Measurements from ENCODE around the gene BEAN1.

Gene BEAN1

DNA sequence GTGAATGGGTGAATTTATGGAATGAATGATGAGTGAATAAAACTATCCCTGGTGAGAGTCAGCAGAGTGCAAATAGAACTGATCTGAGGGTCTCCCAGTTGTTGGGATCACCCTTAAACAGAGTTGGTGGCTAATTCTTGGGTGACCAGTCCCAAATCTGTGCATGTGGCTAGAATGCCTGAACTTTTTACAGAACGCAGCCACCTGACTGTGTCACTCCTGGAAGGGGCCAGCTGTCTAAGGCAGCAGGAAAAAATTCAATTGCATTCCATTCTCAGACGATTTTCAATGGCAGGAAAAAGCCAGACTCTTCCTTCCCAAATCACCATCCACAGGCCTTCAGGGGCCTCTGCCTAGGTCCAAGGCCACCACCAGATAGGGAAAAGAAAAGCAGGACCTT is 43.5 kb downstream of the BEAN1 start:
- no peak for DNase-seq (ENCODE audit: low spot score)

DNA sequence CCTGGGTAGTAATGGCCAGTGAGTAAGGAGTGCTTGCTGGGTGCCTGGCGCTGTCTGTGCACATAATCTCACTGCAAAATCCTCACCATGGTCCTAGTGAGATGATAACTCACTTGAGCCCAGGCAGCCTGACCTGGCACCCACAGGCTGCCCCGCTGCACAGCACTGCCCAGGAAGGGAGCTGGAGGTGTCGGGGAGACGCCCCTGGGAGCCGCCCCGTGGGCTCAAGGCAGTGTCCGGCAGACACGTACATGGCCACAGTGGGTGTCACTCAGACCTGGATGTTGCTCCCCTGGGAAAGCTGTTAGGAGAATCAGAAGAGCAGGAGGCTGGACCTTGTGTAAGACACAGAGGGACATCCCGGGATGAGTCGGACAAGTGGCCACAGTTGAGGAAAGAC is 44.2 kb downstream of the BEAN1 start:
- no peak for DNase-seq (ENCODE audit: low spot score)

DNA sequence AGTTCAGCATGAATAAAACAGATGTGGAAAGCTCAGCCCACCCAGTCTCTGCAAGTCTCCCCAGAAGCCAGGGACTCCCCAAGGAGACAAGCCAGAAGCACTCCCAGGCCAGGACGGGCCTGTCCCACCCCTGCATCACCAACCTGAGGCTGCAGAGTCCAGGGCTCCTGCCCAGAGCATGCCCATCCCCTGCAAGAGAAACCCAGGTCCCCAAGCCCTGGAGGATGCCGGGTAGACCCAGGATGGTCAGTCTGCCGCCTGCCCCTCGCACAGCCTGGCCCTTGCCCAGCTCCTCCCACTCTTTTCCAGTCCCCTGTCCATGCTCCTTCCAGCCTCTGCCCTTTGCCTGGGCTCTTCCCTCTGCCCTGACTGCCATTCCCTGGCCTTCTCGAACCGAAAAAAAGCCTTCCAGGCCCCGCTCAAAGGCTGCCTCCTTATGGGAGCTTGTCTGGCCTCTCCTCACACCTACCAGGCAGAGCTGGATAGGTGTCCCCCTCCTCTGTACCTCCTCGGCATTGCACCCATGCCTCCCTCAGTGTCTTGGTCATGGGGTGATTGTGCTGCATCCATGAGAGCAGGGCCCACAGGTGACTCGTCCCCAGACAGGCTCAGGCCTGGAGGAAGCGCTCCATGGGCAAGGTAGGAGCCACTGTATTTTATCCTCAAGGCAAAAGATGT is 44.8 kb downstream of the BEAN1 start:
- DNase-seq (ENCODE audit: low spot score): no peak

DNA sequence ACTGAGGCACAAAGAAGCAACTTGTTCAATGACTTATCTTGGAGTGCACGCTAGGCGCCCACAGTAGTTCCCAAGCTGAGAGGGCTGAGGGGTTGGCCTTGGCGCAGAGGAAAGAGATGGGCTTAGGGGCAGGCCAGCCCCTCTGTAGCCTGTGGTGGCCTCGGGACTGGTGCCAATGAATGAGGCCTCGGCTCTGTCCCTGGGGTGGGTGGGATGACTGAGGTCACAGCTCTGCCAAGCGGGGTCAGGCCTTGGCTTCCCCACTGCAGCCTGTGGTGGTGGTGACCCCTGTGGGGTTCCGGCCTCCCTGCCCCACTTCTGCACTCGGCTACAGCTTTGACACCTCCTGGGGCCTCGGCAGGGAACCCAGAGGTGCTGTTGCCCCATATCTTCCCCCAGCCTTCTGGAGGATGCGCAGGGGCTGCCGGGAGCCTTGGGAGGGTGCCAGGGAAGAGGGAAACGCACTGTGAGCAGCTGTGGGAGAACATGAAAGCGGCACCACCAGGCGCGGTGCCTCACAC is 46.0 kb downstream of the BEAN1 start:
- DNase-seq (ENCODE audit: low spot score): no peak

DNA sequence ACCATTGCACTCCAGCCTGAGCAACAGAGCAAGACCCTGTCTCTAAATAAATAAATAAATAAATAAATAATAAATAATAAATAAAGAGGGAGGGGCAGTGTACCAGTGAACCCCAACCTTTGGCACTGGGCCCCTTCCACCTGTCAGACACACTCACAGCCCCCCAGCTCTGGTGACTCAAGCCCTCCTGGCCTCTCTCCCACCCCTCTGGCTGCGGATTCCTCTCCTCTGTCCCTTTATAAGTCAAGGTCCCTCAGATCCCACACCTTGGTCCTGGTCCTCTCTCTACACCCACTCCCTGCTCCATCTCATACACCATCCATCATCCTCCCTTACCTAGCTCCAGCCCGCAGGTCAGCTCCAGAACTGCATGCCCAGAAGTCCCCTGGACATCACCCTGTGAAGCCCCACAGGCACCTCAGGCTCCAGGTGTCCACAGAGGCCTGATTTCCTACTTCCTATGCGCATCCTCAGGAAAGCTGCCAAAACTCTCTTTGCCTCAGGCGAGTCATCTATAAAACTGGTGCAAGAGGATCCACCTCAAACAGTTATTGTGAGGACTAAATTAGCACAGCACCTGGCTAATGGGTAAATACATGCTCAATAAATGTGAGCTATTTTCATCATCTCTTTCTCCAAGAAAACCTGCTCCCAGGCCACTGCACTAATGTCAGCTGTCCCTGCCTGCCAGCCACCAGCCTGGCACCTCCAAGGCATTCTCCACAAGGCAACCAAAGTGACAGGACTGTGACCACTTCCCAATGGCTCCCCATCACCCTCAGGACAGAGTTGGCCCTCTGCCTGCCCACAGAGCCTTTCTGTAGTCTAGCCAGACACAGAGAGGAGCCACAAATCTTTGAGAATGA is 46.8 kb downstream of the BEAN1 start:
- no peak for DNase-seq (ENCODE audit: low spot score)

DNA sequence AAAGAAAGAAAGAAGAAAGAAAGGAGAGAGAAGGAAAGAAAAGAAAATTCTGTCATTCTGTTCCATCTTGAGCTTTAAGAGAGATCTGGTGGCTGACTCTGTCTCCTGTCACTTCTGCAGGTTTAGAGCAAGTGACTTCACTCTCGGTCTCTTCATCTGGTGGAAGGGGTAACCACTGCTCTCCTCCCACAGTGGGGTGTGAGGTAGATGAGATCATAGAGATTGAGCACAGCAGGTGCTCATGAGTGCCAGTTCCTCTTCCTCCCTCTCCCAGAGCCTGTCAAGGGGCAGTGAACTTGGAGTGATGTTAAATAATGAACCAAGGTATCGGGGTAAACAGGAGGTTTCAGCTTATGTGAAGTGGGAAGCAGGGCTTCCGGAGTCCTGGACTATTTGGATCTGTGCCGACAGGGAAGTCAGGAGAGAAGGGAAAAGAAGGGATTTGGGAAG is 47.7 kb downstream of the BEAN1 start:
- no peak for DNase-seq (ENCODE audit: low spot score)

DNA sequence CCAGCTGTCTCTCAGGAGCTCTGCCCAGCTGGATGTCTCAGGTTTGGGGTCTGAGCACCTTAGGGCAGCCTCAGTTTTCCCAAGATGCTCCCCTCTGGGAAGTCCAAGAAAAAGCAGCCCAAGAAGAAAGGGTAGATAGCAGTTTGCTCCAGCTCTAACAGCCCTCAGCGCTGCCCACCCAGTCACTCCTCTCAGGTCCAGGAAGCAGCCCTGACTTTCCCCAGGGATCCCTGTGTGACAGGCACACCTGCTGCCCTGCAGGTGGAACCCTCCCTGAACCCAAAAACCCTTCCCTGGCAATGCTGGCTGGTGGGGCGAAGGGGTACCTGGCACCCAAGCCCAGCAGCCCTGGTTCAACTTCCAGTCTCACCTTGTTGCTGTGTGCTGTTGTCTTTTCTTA is 48.1 kb downstream of the BEAN1 start:
- no peak for DNase-seq (ENCODE audit: low spot score)

DNA sequence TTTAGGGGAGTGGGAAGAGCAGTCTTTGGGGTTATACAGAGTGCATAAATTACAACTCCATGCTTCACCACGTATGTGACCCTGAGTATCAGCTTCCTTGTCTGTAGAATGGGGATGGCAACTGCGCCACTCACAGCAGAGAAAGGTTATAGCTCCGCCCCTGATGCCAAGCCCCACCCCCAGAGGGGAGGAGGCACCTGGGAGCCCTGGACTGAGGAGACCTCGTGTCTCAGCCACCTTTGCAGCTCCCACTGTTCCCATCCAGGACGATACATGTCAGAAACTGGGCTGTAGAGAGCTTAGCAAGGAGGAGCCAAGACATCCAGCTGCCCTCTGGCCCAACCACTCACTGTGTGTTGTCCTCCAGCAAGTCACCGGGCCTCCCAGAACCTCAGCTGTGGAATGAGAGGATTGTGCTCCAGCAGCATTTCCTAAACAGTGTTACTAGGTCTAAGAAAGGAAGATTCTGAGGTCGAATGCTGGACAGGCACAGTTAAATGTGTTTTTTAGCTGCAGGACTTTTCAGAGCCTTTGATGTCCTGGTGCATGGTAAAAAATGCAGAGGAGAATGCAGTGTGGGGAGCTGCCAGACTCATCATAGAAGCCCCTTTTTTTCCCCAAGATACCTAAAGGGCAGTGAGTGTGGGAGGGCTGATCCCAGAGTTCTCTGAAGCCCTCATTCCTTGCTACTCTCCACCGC is 49.4 kb downstream of the BEAN1 start:
- no peak for DNase-seq (ENCODE audit: low spot score)

DNA sequence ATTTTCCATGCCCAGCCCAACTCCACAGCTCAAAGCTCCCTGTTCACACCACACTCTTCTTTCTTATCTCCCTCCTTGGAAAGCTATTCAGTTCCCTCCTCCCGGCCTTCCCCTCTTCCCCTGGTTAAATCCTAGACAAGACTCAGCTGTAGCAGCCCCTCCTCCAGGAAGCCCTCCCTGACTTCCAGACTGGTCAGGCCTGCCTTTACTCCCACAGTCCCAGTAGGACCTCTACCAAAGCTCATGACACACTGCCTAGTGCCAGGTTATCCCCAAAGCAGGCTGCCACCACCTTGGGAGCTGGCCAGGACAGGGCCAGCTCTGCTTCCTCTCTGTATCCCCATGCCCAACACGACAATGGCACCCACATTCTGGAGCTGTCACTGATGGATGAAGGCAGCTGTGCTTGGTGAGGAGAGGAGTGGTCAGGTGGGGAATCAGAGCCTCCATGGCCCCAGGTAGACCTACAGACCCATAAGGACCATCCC is 50.0 kb downstream of the BEAN1 start:
- no peak for DNase-seq (ENCODE audit: low spot score)

DNA sequence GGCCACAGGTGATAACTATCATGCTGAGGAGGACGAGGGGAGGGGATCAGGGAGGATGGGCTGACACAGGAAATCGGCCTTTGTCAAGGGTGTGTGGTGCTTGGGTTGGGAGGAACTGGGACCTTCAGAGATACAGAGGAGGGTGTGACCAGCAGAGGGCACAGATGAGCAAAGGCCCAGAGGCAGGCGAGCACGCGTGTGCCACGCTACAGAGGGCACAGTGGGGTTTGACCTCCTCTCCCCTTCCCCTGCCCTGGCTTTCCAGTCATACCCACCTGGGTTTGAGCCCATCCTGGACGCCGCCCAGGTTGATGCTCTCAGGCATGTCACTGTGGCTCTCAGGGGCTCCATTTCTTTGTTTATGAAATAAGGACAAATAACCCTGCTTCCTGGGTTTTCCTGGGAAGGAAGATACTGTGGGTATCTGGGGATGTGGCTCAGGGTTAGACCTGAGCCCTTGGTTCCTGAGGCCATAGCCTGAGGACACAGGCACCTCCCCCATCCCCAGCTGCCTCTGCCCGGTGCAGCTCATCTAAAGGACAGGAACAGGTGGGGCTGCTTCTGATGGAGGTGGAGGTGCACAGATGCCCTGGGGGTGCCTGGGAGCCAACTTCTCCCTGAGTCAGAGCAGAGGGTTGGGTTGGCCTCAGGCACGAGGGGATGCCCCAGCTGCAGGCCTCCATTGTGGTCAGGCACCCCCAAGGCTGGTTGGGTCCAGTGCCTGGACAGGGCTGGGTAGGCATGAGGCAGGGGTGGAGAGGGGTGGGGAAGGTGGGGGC is 51.8 kb downstream of the BEAN1 start:
- peak; percentile 61 for DNase-seq (ENCODE audit: low spot score)

DNA sequence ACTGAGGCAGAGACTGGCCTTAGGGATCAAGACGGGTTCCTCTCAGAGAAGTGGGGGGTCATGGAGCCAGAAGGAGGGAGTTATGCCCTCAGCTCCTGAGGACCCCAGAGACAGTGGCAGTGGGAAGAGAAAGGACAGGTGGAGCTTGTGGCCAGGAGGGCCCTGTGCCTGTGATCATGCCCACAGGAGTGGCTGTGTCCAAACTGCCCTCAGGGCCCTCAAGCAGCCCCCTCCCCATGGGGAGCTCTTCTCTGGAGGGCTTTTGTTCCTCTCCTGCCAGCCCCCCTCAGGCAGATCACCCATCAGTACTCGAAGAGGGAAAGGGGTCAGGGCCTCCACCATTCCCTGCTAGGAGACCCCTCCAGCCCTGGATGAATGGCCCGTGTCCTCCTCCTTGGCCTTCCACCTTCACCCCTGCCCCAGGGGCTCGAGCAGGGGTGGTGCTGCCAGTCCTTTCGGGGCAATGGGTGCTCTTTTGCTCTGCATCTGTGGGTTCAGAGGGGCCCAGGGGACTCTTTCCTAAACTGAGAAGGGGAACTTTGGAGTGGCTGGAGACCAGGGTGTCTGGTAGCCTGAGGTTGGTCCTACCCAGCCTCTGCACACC is 52.7 kb downstream of the BEAN1 start:
- DNase-seq (ENCODE audit: low spot score): no peak

DNA sequence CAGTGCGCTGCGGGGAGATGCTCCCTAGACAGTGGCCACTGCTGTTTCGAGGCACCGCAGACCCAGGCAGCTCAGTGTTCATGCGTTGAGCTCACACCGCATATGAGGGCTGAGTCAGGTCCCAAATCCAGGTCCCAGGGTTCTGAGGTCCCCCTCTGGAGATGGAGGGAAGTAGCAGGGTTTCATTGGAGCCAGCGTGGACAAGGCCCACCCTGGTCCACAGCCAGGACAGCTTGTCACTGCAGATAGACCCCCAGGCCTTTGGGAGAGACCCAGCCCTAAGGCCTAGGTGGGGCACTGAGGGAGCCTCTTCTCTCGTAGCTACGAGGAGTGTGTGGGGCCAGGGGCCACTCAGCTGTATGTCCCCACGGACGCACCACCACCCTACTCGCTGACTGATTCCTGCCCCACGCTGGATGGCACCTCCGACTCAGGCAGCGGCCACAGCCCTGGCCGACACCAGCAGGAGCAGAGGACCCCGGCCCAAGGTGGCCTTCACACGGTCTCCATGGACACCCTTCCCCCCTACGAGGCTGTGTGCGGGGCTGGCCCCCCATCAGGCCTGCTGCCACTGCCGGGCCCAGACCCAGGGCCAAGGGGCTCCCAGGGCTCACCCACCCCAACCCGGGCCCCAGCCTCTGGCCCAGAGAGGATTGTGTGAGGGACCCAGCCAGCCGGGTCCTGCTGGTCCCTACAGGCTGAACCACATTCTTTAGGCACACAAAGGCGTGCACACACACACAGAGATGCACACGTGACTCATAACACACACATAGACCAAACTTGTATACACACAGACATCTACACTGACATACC is 53.4 kb downstream of the BEAN1 start:
- DNase-seq (ENCODE audit: low spot score): no peak

DNA sequence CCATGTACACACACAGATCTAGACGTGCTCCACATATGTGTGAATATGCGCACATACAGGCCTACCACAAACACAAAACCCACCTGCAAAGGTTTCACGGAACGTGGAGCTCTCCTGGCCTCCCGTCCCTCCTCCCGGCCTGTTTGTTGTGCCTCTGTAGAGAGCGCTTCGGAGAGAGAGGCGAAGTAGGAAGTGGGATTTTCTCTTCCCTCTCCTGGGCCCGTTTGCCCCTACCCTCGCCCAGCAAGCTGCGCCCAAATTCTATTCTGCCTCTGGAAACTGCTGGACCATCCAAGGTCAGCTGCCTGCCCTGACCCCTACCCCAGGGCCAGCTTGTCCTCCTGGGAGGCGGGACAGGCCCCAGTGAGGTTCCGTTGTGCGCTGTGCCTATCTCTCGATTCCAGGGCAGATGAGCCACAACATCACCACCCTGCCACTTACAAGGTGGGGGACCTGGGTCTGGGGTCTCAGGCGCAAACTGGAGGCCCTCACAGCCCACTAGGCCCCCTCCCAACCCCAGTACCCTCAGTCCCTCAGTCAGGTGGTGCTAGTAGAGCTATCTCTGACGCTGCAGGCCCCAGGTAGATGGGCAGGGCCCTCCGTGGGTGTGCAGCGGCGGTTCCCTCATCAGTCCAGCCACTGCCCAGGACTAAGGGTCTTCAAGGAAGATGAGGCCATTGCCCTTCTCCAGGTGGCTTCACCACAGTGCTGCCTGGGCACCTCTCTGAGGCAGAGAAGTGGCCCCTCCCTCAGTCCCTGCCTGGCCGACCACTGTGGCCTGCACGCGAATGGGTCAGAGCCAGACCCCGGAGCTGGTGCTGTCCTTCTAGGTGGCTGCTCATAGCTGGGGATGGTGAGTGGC is 54.2 kb downstream of the BEAN1 start:
- no peak for DNase-seq (ENCODE audit: low spot score)

DNA sequence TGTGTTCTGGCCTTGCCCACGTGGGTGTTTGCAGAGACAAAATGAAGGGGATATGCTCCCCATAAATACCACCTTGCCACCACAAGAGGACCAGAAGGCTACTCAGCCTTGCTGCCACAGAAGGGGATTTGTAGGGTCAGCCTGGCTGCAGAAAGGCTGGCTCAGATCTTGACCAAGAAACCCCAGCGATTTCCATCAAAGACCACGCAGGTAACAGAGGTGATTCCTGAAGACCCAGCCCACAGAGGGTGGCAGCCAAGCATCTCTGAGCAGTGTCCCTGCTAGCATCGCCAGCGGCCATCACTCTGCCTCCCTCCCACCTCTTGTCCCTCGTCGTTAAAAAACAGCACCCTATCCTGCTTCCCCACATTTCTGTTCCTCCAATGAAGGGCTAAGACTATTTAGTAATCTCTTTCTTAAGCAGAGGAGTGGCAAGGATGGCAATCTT is 54.9 kb downstream of the BEAN1 start:
- no peak for DNase-seq (ENCODE audit: low spot score)

DNA sequence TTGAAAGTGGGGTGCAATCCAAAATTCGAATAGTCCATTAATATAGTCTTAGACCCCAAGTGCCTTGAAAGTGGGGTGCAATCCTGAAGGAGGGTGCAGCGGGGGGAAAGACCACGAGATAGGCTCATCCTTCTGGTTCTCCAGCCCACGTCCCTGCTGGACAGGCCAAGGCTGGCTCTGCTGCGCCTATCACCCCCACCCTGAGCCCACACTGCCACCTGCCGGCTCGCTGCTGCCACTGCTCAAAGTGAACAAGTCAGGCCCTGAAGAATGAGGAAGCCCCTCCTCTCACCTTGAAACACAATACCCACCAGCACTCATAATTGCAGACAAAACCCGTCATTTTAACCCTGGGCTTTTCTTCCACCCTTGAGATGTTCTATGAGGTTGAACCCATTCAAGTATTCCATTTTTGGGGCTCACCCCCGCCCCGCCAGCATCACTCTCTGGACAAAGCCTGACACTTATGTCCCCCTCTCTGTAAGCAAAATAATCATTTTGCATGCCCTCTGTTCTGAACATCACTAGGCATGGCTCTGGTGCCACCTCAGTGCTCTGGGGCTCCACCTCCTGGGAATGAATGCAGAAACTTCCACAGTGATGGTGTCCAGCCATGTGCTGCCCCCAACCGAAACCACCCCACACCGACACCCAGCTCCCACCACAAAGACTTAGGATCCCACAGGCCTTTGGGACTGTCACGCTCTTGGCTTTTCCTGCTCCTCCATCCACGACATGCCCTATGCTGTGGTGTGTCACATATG is 56.8 kb downstream of the BEAN1 start:
- peak; percentile 69 for DNase-seq (ENCODE audit: low spot score)

DNA sequence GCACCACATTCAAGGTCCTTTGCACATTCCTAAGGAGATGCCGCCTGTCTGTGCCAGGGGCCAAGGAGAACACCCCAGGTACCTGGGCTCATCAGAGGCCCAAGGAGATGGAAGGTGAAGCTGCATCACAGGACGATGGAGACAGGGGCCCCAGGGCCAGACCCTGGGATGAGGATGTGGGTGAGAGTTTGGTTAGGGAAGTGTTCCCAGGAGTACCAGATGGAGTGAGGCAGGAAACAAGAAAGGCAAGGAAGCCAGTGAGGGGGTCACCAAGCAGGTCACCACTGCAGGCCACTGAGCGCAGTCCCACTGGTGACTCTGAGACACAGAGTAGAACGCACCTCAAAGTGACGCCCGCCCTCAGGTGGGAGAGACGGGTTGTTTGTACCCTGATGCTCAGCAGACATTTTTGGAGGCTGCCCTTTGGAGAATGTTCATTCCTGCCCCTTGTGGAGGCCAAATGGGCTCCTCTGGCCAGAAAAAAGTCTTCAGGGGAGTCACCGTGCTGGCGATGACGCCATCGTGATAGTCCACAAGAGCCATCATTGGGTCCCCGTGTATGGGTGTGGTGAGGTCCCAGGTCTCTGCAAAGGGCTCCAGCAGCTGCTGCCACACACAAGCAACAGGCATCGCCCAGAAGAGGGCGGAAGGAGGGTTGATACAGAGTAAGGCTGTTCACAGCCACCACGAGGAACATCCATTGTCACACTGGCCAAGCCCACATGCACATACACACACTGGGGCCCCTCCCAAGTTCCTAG is 57.5 kb downstream of the BEAN1 start:
- no peak for DNase-seq (ENCODE audit: low spot score)

DNA sequence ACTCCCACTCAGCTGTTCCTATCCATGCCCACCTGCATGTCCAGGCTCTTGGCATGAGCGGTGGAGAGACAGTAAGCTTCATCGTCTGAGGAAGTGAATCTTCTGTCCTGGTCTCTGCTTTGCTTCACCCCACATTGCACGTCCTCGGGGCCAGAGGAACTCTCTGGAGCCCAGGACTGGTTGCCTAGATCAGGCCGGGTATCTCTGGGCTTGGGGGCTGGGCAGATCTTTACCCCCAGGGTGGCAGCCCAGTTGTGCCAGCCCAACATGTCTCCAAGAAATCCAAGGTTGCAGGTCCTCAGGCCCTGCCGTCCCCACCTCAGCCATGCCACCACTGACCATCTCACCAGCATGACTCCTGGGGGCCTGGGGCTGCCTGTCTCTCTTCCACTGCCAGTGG is 58.3 kb downstream of the BEAN1 start:
- DNase-seq (ENCODE audit: low spot score): no peak

Data from globus pallidus (tissue), 1 donor.